Heart left ventricle (tissue), 13 donors: Measurements from ENCODE around the gene CAPN10.
"Not testable (repeated sequence)": the region's sequence is repeated elsewhere in the genome, so short reads cannot be mapped to it uniquely, and the experiment has no call there.

Experiments used
- CTCF ChIP-seq, 12 donors: fragments of 200-600 bp; sonication (generic) in 4 of 12; IDR thresholded peaks; one replicate each; pipeline versions ENCODE4 v1.5.0 to v1.8.0; 2018 to 2022; ENCODE audit warnings: antibody characterized with exemption in 12 of 12, mild to moderate bottlenecking in 5 of 12
- POLR2A ChIP-seq, 2 donors: fragments of 450-650 bp; IDR thresholded peaks; one replicate each; pipeline ENCODE4 v1.6.1; 2017; ENCODE audit warnings: antibody characterized with exemption in 2 of 2, mild to moderate bottlenecking in 2 of 2, moderate library complexity in 2 of 2
- donor health status: ischemic (EF 13 %, LVEDD 7.1; RV severe dilation, severe dysfunction).
- donor health status: DM: no; HTN: yes; CAD: no.
- donor health status: DM: no; HTN: no; CAD: no.
- donor health status: ischemic (EF 25% LVEDD 6.9; RV normal size, moderate dysfunction).
- donor health status: ischemic (EF 25% LVEDD 5.7; RV mildly dilated, moderate dysfunction).
- donor health status: ischemic (EF 35%, LVEDD 5.7; RV mildly dilated, moderate dysfunction).
- donor health status: nonischemic (EF 11% LVEDD 7.7; RV severe dilation, severe dysfunction).
- donor health status: DM: yes; HTN: yes; CAD: no.
- donor health status: PGD.
- donor health status: ischemic (EF 29% LVEDD 5.4; RV normal size, mild dysfunction).
- donor health status: nonischemic (EF 23%, LVEDD 6.1; RV moderate dilation, normal function).

- TF ChIP-seq POLR2A, CTCF (IDR thresholded peaks at IDR 0.05): not testable (repeated sequence)
Measured at GRCh38 chr2:240563231-240563630, 23.3 kb upstream of the CAPN10 start.
